Uterus (tissue), 2 donors: ENCODE results near the gene KCNK2.

Source experiments
- POLR2A ChIP-seq, 2 donors: fragments of 450-650 bp; IDR thresholded peaks; one replicate each; pipeline ENCODE4 v1.6.1; 2016; ENCODE audit warnings: antibody characterized with exemption in 2 of 2, mild to moderate bottlenecking in 1 of 2, moderate library complexity in 1 of 2
- TF ChIP-seq, protein P1 (sequence below), 4 experiments: fragments of 200-600 bp in 2 of 4; fragments of 450-650 bp in 2 of 4; sonication (generic) in 2 of 4; IDR thresholded peaks; one replicate each; pipeline ENCODE4 v1.5.1; 2016 to 2019; ENCODE audit warnings: antibody characterized with exemption in 4 of 4, mild to moderate bottlenecking in 2 of 4, moderate library complexity in 1 of 4

DNA sequence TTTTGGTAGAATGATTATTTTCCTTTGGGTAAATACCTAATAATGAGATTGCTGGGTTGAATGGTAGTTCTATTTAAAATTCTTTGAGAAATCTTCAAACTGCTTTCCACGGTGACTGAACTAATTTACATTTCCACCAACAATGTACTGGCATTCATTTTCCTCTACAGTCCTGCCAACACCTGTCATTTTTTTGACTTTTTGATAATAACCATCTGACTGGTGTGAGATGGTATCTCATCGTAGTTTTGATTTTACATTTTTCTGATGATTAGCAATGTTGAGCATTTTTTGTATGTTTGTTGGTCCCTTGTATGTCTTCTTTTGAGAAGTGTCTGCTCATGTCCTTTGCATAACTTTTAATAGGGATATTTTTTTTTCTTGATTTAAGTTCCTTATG lies 23.5 kb downstream of the KCNK2 start:
- TF ChIP-seq, protein P1, sequence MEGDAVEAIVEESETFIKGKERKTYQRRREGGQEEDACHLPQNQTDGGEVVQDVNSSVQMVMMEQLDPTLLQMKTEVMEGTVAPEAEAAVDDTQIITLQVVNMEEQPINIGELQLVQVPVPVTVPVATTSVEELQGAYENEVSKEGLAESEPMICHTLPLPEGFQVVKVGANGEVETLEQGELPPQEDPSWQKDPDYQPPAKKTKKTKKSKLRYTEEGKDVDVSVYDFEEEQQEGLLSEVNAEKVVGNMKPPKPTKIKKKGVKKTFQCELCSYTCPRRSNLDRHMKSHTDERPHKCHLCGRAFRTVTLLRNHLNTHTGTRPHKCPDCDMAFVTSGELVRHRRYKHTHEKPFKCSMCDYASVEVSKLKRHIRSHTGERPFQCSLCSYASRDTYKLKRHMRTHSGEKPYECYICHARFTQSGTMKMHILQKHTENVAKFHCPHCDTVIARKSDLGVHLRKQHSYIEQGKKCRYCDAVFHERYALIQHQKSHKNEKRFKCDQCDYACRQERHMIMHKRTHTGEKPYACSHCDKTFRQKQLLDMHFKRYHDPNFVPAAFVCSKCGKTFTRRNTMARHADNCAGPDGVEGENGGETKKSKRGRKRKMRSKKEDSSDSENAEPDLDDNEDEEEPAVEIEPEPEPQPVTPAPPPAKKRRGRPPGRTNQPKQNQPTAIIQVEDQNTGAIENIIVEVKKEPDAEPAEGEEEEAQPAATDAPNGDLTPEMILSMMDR (IDR thresholded peaks at IDR 0.05), result no peak
- no peak for TF ChIP-seq POLR2A (IDR thresholded peaks at IDR 0.05)
